Fibroblast of skin of scalp (primary cell): ENCODE data around the gene TBX4.

Experiments used
- DNase-seq: peaks from one replicate; pipeline ENCODE4 v3.0.0-alpha.2; 2013

TBX4 gene

GRCh38 chr17:61465550-61466237 lies 13.5 kb downstream of the TBX4 start:
- no peak for DNase-seq

GRCh38 chr17:61466246-61466645 lies 14.0 kb downstream of the TBX4 start:
- no peak for DNase-seq

- peak; percentile 33 for DNase-seq
These were observed 15.4 kb downstream of the TBX4 start for GRCh38 chr17:61467416-61468262.

- no peak for DNase-seq
These were observed 16.2 kb downstream of the TBX4 start for GRCh38 chr17:61468263-61468907.

GRCh38 chr17:61469474-61469873 lies 17.3 kb downstream of the TBX4 start:
- no peak for DNase-seq

- no peak for DNase-seq
These were observed 17.7 kb downstream of the TBX4 start for GRCh38 chr17:61469949-61470348.

GRCh38 chr17:61470530-61471136 lies 18.4 kb downstream of the TBX4 start:
- no peak for DNase-seq

- no peak for DNase-seq
These were observed 22.2 kb downstream of the TBX4 start for GRCh38 chr17:61474235-61474927.

GRCh38 chr17:61474934-61475333 lies 22.7 kb downstream of the TBX4 start:
- DNase-seq, result no peak

- peak; percentile 27 for DNase-seq
These were observed 23.5 kb downstream of the TBX4 start for GRCh38 chr17:61475726-61476125.

- DNase-seq, result no peak
These were observed 24.4 kb downstream of the TBX4 start for GRCh38 chr17:61476476-61477203.

- no peak for DNase-seq
These were observed 25.1 kb downstream of the TBX4 start for GRCh38 chr17:61477204-61477834.

GRCh38 chr17:61478026-61478789 lies 26.0 kb downstream of the TBX4 start:
- DNase-seq, result no peak

GRCh38 chr17:61478790-61479492 lies 26.7 kb downstream of the TBX4 start:
- DNase-seq, result no peak

- no peak for DNase-seq
These were observed 27.5 kb downstream of the TBX4 start for GRCh38 chr17:61479493-61480413.

- DNase-seq, result no peak
These were observed 28.2 kb downstream of the TBX4 start for GRCh38 chr17:61480414-61480807.

- no peak for DNase-seq
These were observed 29.2 kb downstream of the TBX4 start for GRCh38 chr17:61481421-61481820.

- no peak for DNase-seq
These were observed 30.2 kb downstream of the TBX4 start for GRCh38 chr17:61482467-61482866.

GRCh38 chr17:61483778-61484116 lies 31.5 kb downstream of the TBX4 start:
- no peak for DNase-seq
